ENCODE results near the gene NCOA1. TPM values are rescaled to one million over a fixed set of nuclear protein-coding genes. Genes with fewer than 3 reads are reported as not detected.
"Not testable (repeated sequence)": the region's sequence is repeated elsewhere in the genome, so short reads cannot be mapped to it uniquely, and the experiment has no call there.

NCOA1 gene
- total RNA-seq, 1 experiment from 2014 or later: 4.1 TPM

DNA sequence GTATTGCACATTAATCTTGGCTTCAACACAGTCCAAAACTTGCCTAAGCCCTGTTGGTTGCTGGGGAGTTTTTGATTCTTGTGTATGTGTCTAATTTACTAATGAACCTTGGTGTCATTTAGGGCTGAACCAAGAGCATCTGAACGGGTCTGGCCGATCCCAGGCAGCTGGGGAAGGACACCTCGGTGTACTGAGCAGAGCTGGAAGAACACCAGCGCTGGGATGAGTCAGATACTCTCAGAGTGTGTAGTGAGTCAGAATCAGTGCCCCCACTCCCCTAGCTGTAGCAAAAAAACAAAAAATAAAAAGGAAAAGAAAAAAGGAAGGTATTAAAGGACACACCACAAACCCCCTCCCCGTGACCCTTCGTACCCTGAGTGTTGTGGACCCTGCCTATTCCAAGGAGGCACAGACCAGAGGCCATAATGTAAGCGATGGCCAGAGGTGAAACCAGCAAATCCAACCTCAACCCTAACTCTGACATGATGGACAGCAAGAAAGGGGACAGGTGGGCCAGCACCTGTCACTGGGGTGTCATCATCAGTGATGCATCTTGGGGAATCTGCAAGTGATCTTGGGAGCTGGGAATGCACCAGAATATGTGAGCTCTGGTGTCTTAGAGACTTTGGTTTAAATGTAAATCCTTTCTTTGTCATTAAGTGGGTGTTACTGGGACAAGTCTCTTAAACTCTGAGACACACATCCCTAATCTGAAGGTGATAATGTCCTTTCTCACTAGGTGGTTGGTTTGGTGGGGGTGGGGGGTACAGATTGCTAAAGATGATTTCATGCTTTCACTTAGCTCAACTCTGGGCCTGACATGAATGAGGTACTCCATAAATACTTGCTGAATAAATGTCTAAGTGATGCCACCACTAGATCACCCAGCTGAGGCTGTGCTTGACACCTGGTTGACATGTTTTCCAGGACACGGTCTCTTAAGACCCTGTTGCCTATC, 34.2 kb upstream of the NCOA1 start:
- Histone ChIP-seq H2AFZ (ENCODE audit: low read length) (no peak overlapping the region), H3K9ac (ENCODE audit: low read length) (no peak overlapping the region), H3K27me3 (ENCODE audit: low read length) (no peaks in the 10 kb centered on the region), H3K27ac (ENCODE audit: low read length) (no peak overlapping the region), H3K36me3 (ENCODE audit: insufficient read depth, low read length) (no peaks in the 10 kb centered on the region), H3K9me2 (replicated peaks; ENCODE audit: insufficient read depth, low read length) (no peaks in the 10 kb centered on the region), H3K4me2 (ENCODE audit: low read depth, low read length, poor library complexity, severe bottlenecking) (no peak overlapping the region), H3K4me3 (ENCODE audit: low read length) (no peak overlapping the region), H3K79me2 (ENCODE audit: low read length) (no peaks in the 10 kb centered on the region), H3K9me3 (ENCODE audit: low read length) (no peaks in the 10 kb centered on the region), H3K4me1 (ENCODE audit: low read length) (no peaks in the 10 kb centered on the region), H4K20me1 (ENCODE audit: insufficient read depth, low read depth, low read length) (no peaks in the 10 kb centered on the region)
- DNase-seq: no peak

DNA sequence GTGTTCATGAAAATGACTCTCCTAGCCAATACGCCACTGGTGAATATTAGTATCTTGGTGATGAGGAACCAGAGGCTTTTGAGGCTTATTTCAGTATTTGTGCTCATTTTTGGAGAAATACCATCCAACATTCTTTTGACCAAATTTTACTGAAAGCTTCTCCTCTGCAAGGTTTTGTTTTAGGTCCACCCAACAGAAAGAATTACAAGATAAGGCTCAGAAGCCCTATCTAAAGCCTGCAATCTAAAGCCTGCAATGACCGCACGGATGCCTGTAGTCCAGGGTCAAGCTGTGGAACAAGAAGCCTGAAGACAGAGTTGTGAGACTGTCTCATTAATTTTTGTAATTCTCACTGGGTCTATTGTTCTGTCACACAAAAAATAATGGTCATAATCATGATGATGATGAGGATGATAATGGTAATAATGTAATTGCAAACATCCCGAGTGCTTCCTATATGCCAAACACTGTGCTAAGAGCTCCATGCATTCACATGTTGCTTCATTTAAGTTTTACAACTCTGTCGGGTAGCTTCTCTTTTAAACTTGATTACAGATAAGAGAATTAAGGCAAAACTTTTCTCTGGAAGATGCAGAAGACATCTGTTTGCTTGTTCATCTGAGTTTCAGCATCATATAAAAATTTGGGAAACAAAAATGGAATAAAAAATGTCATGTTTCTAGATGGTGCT, 33.2 kb upstream of the NCOA1 start:
- H3K4me1 ChIP-seq (ENCODE audit: low read length): no peaks in the 10 kb centered on the region
- H2AFZ ChIP-seq (ENCODE audit: low read length): no peak overlapping the region
- H3K79me2 ChIP-seq (ENCODE audit: low read length): no peaks in the 10 kb centered on the region
- H4K20me1 ChIP-seq (ENCODE audit: insufficient read depth, low read depth, low read length): no peaks in the 10 kb centered on the region
- H3K36me3 ChIP-seq (ENCODE audit: insufficient read depth, low read length): no peaks in the 10 kb centered on the region
- no peak for DNase-seq
- no peak overlapping the region for H3K27ac ChIP-seq (ENCODE audit: low read length)
- no peak overlapping the region for H3K9ac ChIP-seq (ENCODE audit: low read length)
- no peak overlapping the region for H3K4me2 ChIP-seq (ENCODE audit: low read depth, low read length, poor library complexity, severe bottlenecking)
- H3K27me3 ChIP-seq (ENCODE audit: low read length): no peaks in the 10 kb centered on the region
- no peak overlapping the region for H3K4me3 ChIP-seq (ENCODE audit: low read length)
- H3K9me2 ChIP-seq (replicated peaks; ENCODE audit: insufficient read depth, low read length): no peaks in the 10 kb centered on the region
- no peaks in the 10 kb centered on the region for H3K9me3 ChIP-seq (ENCODE audit: low read length)

DNA sequence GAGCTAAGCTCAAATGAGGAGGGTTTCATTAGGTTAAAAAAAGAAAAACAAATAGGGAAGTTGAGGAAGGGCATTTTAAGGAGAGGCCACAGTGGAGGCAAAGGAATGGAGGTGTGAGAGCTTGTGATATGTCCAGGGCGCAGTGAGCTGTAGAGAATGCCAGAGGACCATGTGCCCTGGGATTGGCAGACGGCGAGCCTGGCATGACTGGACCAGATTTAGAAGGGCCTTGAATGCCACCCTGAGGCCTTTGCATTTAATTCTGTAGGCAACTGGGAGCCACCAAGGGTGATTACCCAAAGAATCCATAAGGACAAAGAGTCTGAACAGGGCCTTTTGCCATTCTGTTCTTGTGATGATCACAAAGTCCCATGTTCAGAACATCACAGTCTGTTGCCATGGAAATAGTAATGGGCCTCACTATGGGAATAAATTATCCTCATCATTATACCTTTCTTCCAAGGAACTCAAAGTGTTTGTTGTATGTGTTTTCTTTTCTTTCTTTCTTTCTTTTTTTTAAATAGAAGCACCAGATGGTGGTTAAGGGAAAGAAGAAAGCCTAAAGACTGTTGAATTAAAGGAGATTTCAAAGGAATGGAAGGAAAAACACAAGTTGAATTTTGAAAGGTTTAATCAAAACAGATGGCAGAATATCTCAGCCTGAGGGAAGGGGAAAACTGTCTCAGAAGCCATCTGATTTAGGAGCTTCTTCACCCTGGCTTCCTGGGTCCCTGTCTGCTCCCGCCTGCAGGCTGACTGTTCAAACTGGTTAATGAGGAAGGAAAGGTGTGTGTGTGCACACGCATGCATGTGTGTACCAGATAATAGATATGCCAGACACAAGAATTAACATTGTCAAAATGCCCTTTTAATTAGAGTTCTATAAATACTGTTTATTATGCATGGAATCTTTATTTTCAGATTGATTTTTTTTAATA, 31.6 kb upstream of the NCOA1 start:
- Histone ChIP-seq H3K4me1 (ENCODE audit: low read length) (no peaks in the 10 kb centered on the region), H3K27me3 (ENCODE audit: low read length) (no peaks in the 10 kb centered on the region), H4K20me1 (ENCODE audit: insufficient read depth, low read depth, low read length) (no peaks in the 10 kb centered on the region), H3K9me2 (replicated peaks; ENCODE audit: insufficient read depth, low read length) (no peaks in the 10 kb centered on the region), H3K9ac (ENCODE audit: low read length) (no peak overlapping the region), H2AFZ (ENCODE audit: low read length) (no peak overlapping the region), H3K9me3 (ENCODE audit: low read length) (no peaks in the 10 kb centered on the region), H3K36me3 (ENCODE audit: insufficient read depth, low read length) (no peaks in the 10 kb centered on the region), H3K79me2 (ENCODE audit: low read length) (no peaks in the 10 kb centered on the region), H3K4me3 (ENCODE audit: low read length) (no peak overlapping the region), H3K4me2 (ENCODE audit: low read depth, low read length, poor library complexity, severe bottlenecking) (no peak overlapping the region), H3K27ac (ENCODE audit: low read length) (no peak overlapping the region)
- no peak for DNase-seq

DNA sequence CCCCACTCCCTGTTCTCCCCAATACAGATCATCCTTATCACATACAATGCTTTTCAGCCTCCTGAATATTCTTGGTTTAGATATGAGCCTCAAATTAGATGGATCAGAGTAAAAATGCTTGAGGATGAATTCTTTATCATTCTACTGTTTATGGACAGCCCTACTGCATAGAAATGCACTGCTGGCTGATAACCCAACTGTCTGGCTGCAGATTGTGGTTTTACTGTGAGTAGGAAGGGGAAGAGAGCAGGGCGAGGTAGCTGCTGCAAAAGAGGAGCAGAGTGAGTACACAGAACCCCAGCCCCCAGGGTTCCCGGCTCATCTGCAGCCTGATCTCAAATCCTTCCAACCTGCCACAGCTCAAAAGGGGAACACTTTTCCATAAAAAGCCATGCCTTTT, 29.4 kb upstream of the NCOA1 start:
- Histone ChIP-seq H3K36me3 (ENCODE audit: insufficient read depth, low read length) (no peaks in the 10 kb centered on the region), H3K4me2 (ENCODE audit: low read depth, low read length, poor library complexity, severe bottlenecking) (no peak overlapping the region), H2AFZ (ENCODE audit: low read length) (no peak overlapping the region), H3K4me1 (ENCODE audit: low read length) (no peaks in the 10 kb centered on the region), H4K20me1 (ENCODE audit: insufficient read depth, low read depth, low read length) (no peaks in the 10 kb centered on the region), H3K79me2 (ENCODE audit: low read length) (no peaks in the 10 kb centered on the region), H3K27ac (ENCODE audit: low read length) (no peak overlapping the region), H3K27me3 (ENCODE audit: low read length) (no peaks in the 10 kb centered on the region), H3K9ac (ENCODE audit: low read length) (no peak overlapping the region), H3K4me3 (ENCODE audit: low read length) (no peak overlapping the region), H3K9me3 (ENCODE audit: low read length) (no peaks in the 10 kb centered on the region), H3K9me2 (replicated peaks; ENCODE audit: insufficient read depth, low read length) (no peaks in the 10 kb centered on the region)
- no peak for DNase-seq

DNA sequence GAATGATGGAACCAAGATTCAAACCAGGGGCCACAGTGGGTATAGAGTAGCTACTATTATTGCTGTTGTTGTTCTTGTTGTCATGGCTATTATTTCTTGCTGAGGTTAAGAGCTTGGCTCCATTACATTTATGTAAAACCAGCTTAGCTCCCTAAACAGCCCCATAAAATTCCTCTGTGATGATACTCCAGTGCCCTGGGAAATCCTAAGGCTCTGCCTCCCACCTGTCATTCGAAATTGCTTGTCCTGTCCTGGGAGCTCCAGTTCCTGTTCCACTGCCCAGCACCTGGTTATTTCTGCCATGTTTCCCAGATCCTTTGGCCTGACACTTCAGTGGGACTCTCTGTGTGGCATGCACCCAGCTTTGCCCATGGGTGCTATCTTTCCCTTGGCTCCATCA, 27.8 kb upstream of the NCOA1 start:
- no peak overlapping the region for H3K27ac ChIP-seq (ENCODE audit: low read length)
- H3K4me3 ChIP-seq (ENCODE audit: low read length): no peak overlapping the region
- no peak overlapping the region for H3K4me2 ChIP-seq (ENCODE audit: low read depth, low read length, poor library complexity, severe bottlenecking)
- H3K9ac ChIP-seq (ENCODE audit: low read length): no peak overlapping the region
- no peaks in the 10 kb centered on the region for H3K4me1 ChIP-seq (ENCODE audit: low read length)
- no peaks in the 10 kb centered on the region for H4K20me1 ChIP-seq (ENCODE audit: insufficient read depth, low read depth, low read length)
- DNase-seq: no peak
- H3K79me2 ChIP-seq (ENCODE audit: low read length): no peaks in the 10 kb centered on the region
- H3K36me3 ChIP-seq (ENCODE audit: insufficient read depth, low read length): no peaks in the 10 kb centered on the region
- no peak overlapping the region for H2AFZ ChIP-seq (ENCODE audit: low read length)
- H3K27me3 ChIP-seq (ENCODE audit: low read length): no peaks in the 10 kb centered on the region
- H3K9me2 ChIP-seq (replicated peaks; ENCODE audit: insufficient read depth, low read length): no peaks in the 10 kb centered on the region
- H3K9me3 ChIP-seq (ENCODE audit: low read length): no peaks in the 10 kb centered on the region

DNA sequence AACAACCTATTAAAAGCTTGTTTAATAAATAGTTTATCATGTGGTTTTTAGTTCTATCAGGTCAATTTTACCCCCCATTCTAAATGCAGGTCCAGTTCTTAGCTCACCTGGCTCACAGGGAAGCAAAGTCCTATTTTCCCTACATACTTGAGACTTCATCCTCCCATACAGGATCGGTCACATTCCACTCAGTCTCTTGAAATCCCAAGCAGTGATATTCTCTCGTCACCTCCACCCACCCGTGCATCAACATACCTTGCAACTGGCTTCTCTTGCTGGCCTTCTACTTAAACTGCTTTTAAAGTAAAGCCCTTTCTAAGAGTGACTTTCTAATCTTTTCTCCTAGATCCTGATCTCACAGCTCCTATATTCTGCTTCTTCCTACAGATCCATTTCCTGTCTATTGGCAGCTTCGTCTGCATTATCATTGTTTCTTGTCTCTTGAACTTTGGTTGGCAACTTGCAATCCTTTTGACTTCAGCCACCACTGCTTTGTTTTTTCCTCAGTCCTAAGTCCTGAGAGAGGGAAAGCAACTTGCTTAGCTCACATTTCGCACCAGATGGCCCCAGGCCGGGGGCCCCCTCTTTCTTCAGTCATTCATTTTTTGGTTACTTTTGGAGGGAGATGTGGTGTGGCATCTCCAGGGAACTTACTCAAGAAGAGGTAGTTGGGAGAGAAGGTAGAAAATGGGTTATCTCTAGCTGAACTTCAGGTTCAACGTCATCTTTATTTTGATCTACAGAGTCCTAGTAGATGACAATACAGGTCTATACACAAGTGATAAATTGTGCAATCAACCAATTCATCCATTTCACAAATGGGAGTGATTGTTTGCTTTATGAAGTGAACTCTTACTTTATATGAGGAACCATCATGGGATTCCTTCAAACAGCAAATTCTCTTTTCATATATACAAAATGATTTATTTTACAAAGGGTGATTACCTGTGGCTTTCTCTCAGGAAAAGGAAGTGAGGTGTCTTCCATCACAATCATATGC, 23.9 kb upstream of the NCOA1 start:
- Histone ChIP-seq H3K4me1 (ENCODE audit: low read length) (no peaks in the 10 kb centered on the region), H3K9ac (ENCODE audit: low read length) (no peak overlapping the region), H4K20me1 (ENCODE audit: insufficient read depth, low read depth, low read length) (no peaks in the 10 kb centered on the region), H3K4me2 (ENCODE audit: low read depth, low read length, poor library complexity, severe bottlenecking) (no peak overlapping the region), H3K9me2 (replicated peaks; ENCODE audit: insufficient read depth, low read length) (no peaks in the 10 kb centered on the region), H3K27me3 (ENCODE audit: low read length) (no peaks in the 10 kb centered on the region), H3K4me3 (ENCODE audit: low read length) (no peak overlapping the region), H3K79me2 (ENCODE audit: low read length) (no peaks in the 10 kb centered on the region), H3K36me3 (ENCODE audit: insufficient read depth, low read length) (no peaks in the 10 kb centered on the region), H2AFZ (ENCODE audit: low read length) (no peak overlapping the region), H3K27ac (ENCODE audit: low read length) (no peak overlapping the region), H3K9me3 (ENCODE audit: low read length) (no peaks in the 10 kb centered on the region)
- no peak for DNase-seq

DNA sequence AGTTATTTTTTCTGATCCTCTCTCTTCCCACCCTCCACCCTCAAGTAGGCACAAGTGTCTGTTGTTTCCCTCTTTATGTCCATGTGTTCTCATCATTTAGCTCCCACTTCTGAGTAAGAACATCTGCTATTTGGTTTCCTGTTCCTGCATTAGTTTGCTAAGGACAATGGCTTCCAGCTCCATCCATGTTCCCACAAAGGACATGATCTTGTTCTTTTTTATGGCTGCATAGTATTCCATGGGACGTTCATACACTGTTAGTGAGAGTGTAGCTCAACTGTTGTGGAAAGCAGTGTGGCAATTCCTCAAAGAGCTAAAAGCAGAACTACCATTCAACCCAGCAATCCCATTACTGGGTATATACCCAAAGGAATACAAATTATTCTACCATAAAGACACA, 22.6 kb upstream of the NCOA1 start:
- H3K9me3 ChIP-seq (ENCODE audit: low read length); H2AFZ ChIP-seq (ENCODE audit: low read length); H3K9me2 ChIP-seq (replicated peaks; ENCODE audit: insufficient read depth, low read length); H4K20me1 ChIP-seq (ENCODE audit: insufficient read depth, low read depth, low read length); H3K36me3 ChIP-seq (ENCODE audit: insufficient read depth, low read length); H3K79me2 ChIP-seq (ENCODE audit: low read length); H3K4me2 ChIP-seq (ENCODE audit: low read depth, low read length, poor library complexity, severe bottlenecking); H3K27me3 ChIP-seq (ENCODE audit: low read length); H3K4me3 ChIP-seq (ENCODE audit: low read length); H3K9ac ChIP-seq (ENCODE audit: low read length); H3K4me1 ChIP-seq (ENCODE audit: low read length); DNase-seq; H3K27ac ChIP-seq (ENCODE audit: low read length): not testable (repeated sequence)

Measured in Karpas-422 (cell line).